ENCODE data around the gene PALS1.

GRCh38 chr14:67192366-67192765 lies 48.9 kb upstream of the PALS1 start:
- TF ChIP-seq CTCF (conservative IDR thresholded peaks at IDR 0.05) = no peak
- no peak for TF ChIP-seq ZFX (IDR thresholded peaks at IDR 0.05)

Data from C4-2B (cell line).